DLD1 (cell line): ENCODE measurements around the gene TMEFF2.

ENCODE experiments used
- in situ Hi-C: cut with HindIII; loops from 2 replicates; pipeline ENCODE4 v1.10.0; 2017; ENCODE audit warnings: low sequenced_read_pairs

Gene TMEFF2

DNA sequence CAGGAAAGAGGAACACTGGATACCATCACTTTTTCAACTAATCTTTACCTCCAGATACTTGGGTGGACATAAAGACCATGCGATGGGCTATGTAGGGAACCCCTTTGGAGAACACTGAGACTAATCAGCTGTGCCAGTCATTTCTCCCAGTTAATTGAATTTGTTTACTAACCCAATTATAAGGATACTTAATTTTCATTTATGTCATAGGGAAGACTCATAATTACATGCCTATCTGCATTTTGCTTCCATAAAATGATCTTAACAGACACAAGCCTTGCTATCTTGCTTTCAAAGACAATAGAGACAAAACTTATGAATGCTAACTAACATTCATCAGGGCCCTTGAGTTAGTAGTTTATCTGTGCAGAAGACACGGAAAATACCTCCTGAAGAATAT lies 279.0 kb downstream of the TMEFF2 start:
- in situ Hi-C loops, result no loop called here

DNA sequence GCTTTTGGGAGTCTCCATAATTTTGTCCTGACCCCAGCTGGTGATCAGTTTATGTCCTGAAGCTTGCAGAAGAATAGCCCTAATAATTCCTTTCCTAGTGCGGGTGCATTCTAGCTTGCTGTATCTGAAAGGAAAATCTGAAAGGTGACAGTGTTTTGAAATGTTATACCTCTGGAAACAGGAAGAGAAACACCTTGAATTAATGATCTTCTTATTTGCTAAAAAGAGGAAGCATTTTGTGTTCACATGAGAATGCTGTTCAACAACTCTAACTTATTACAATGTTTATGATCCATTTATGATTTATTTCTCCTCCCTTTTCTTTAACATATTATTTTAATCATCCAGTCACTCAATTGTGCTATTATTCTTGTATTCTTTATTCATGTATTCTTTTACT lies 280.9 kb downstream of the TMEFF2 start:
- in situ Hi-C loops, result no loop called here

DNA sequence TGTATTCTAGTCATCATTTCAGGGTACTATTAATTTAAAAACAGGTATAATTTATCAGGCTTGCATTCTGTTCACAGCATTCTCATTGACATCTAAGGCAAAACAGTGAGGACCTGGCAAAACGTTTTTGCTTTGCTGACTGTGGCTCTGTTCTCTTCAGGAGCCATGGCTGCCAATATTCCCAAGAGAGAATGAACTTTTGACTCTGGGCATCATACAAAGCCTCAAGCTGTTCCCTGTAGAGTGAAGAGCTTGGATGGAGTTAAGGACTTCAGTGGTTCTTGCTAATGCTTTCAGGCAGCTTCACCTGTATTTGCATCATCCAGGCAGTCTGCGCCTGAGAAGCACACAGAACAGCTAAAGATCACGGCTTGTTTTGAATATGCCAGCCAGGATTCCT lies 282.0 kb downstream of the TMEFF2 start:
- in situ Hi-C loops, result no loop called here

DNA sequence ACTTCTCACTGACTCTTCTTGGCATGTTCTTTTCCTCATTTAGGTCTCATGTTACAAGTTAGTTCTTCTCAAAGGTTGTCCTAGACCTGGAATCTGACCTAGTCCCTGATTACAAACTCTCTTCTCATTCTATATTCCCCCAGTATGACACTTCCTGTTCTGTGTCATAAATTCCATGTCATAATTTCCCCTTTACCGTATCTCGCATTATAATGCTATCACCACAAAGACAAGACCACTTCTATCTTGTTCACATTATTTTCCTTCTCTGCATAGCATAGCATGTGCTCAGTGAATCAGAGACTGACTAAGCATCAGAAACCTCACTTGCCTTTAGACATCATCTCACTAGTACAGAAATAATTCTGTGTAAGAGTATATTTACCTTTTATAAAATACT lies 284.2 kb downstream of the TMEFF2 start:
- in situ Hi-C loops, result no loop called here

DNA sequence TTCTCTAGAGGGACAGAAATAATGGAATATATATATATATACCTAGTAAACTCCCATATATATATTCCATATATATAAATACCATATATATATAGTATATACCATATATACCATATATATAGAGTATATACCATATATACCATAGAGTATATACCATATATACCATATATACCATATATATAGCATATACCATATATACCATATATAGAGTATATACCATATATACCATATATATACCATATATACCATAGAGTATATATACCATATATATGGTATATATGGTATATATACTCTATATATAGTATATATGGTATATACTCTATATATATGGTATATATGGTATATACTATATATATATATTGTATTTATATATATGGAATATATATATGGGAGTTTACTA lies 285.9 kb downstream of the TMEFF2 start:
- in situ Hi-C loops, result no loop called here

DNA sequence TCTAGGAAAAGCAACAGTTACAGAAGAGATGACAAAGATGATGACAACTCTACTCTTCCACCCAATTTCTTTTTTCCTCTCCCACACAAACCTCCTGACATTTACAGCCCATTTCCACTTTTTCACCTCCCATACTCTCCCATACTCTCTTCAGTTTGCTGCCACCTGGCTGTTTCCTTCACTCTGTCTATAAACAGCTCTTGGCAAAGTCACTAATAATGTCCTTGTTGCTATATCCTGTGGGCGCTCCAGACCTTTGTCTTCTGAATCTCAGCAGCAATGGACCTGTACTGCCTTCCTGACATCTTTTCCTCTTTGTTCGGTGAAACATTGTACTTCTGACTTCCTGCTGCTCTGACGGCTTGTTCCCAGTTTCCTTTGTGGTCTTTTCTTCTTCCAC lies 287.2 kb downstream of the TMEFF2 start:
- in situ Hi-C loops, result no loop called here

DNA sequence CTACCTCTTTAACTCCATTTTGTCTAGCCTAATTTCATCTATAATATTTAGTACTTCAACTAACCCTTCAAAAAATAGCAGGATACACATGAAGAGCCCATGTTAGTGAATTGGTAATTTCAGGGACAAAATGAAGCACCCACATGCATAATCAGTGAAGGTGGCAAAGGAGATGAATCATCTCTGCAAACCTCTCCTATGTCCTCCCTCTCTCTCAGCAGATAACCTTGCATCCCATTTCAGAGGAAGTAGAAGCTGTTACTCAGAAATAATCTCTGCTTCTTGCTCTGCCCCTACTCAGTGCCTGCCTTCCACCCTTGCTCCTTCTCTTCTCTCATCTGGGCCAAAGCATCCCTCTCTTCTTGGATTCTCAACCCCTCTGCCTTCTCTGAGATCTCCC lies 287.6 kb downstream of the TMEFF2 start:
- in situ Hi-C loops, result no loop called here

DNA sequence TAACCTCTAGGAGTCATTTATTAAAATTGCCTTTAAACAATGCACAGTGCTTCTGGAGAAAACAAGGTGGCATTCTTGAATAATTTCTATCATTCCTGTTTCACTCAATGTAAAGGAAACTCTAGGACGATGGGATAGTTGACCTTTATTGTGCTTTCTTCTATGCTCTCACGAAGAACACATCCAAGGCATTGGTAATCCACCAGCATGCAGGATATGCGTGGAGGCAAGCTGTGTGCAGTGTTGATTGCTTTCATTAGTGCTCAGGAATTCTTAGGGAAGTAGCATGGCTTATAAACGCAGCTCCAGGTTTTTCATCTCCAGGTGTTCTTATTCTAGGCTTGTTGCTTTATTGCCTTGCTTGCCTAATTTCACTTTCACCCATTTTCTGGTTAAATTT lies 289.4 kb downstream of the TMEFF2 start:
- in situ Hi-C loops, result no loop called here

DNA sequence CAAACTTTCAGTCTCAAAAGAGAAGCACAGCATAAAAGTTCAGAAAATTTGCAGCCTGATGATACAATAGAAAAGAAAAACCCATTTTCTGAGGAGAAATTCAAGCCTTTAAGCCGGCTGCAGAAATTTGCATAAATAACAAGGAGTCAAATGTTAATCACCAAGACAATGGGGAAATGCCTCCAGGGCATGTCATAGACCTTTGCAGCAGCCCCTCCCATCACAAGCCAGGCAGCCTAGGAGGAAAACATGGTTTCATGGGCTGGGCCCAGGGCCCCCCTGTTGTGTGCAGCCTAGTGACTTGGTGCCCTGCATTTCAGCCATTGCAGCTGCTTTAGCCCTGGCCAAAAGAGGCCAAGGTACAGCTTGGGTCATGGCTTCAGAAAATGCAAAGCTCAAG lies 293.7 kb downstream of the TMEFF2 start:
- in situ Hi-C loops, result no loop called here

DNA sequence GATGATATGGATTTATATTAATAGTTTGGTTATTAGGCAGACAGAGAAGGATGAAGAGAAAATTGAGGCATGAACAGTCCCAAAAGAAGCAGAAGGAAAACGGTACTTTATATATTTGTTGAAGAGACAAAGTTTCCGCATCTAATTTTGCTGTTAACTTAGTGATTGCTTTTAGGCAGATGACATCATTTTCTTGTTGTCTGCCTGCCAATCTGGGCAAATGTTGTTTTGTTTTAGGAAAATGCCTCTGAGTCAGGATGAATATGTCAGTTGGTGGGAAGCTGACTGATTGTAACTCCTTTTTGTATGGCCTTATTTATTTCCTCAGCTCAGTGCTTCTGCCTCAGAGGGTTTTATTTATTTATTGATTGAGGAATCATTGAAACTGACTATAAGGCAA lies 295.3 kb downstream of the TMEFF2 start:
- in situ Hi-C loops, result no loop called here
